ENCODE data around the gene TSC22D4. TPM values are rescaled to one million over a fixed set of nuclear protein-coding genes. Genes with fewer than 3 reads are reported as not detected.

The TSC22D4 gene
- total RNA-seq: 62.0 and 63.5 TPM in 2 replicates

DNA sequence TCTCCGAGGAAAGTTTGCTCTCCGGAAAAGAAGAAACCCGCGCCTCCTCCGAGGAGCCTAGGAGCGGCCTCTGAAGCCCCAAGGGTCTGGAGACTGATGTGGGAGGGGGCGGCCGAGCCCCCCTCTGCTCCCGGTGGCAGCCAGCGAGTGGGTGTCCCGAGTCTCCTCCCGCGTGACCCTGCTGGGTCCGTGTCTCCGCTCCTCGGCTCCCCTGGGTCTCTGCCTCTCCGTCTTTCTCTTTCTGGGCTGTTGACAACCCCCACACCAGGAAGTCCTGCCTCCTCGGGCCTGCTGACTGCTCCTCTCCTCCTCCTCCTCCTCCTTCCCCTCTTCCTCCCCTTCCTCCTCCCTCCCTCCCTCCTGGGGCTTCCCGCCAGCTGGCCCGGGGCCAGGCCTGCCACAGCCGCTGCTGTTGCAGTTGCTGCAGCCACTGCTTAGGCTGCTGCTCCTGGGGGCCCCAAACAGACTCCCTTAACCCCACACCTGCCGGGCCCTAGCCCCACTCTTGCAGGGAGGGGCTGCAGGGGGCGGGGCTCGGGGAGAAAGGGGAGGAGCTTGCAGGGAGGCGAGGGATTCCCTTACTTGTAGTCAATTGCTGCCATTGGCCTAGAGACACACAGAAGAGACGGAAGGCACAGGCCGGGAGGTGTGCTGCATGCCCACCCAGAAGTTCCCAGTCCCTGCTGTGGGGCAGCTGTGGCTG lies at the start of gene TSC22D4:
TSS of gene TSC22D4 (minus strand) at position 257 of the 703 bp plus-strand sequence. CDS start 1,176 bp downstream, outside the sequence.

DNA sequence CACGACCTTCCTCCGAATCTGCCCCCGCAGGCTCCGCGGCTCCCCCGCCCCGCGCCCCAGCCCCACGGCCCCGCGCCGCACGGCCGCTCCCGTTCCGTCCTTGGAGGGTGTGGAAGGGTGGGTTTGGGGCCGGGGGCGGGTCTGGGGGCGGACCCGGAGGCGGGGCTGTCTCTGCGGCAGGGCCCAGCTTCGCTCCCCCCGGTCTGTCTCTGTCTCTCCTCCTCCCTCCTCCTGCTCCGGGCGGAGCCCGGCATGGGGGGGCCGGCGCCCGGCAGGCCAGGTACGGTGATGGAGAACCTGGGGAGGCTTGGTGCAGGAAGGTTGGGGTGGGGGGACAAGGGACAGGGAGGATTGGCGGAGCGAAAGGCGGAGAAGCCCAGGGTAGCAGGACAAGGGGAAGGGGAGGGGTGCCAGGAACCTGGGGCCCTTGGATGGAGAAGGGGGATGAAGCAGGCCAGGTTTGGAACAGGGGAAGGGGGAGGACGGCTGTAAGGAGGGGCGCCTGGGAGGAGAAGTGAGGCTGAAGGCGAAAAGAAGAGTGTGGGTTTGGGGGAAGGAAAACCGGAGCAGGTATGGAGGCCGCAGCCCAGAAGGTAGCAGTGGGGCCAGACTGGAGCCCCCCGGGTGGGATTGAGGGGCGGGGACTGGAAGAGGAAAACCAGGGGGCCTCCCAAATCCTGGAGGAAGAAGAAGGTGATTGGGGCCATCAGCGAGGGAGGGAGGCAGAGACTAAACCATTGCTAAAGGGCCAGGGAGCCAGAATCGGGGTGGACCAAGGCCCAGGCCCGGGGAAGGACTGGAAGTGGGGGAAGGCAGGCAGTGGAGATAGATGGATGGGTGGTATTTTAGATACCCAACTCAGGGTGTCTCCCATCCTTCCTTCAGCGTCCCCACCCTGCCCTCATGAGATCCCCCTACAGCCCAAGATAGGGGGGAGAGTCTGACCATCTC lies 5.0 kb upstream of the TSC22D4 start, which contains the start of gene NYAP1:
TSS of gene NYAP1 (plus strand) at position 206 of the 951 bp plus-strand sequence. CDS start 1,385 bp downstream, outside the sequence.

DNA sequence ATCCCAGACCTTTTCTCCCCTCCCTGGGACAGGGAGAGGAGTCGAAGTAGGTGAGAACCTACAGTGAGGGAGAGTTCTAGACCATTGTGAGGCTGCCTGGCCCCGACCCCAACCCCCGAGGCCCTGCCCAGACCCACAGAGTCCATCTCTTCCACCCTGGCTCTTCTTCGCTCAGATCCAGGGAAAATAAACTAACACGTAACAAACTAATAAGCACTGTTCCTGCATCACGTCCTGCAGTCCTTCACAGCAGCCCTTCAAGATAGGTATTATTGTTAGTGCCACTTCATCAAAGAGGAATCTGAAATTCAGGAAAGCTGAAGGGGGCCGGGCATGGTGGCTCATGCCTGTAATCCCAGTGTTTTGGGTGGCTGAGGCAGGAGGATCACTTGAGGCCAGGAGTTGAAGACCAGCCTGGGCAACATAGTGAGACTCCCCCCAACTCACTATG lies 14.8 kb downstream of the TSC22D4 start, which contains the start of gene SPACDR:
TSS of gene SPACDR (minus strand) at position 51 of the 451 bp plus-strand sequence. CDS start 235 bp downstream, outside the sequence.

DNA sequence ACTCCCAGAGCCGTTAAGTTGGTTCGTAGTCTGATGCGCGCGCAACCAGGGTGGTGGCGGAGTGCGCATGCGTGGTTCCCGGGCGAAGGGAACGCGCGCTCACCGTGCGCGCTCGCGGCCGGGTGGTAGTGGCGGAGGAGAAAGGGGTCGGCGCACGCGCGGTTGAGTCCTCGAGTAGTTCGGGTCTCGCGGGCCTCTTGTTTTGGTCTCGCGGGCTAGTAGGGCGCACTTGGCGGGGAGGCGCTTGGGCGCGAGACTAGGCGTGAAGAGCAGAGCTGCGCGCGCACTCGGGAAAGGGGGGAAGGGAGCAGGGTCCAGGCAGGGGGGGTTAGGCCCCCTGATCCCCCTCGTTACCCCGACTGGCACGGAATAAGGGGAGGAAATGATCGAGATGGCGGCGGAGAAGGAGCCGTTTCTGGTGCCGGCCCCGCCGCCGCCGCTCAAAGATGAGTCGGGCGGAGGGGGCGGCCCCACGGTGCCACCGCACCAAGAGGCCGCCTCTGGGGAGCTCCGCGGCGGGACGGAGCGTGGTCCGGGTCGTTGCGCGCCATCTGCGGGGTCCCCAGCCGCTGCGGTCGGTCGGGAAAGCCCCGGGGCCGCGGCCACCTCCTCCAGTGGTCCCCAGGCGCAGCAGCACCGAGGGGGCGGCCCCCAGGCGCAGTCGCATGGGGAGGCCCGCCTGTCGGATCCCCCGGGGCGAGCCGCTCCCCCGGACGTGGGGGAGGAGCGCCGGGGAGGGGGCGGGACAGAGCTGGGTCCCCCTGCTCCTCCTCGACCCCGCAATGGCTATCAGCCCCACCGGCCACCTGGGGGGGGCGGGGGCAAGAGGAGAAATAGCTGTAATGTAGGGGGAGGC lies 49.1 kb downstream of the TSC22D4 start, which contains the start of gene MEPCE:
TSS of gene MEPCE (plus strand) at position 195 of the 856 bp plus-strand sequence. CDS start at position 383, 188 bp downstream.

DNA sequence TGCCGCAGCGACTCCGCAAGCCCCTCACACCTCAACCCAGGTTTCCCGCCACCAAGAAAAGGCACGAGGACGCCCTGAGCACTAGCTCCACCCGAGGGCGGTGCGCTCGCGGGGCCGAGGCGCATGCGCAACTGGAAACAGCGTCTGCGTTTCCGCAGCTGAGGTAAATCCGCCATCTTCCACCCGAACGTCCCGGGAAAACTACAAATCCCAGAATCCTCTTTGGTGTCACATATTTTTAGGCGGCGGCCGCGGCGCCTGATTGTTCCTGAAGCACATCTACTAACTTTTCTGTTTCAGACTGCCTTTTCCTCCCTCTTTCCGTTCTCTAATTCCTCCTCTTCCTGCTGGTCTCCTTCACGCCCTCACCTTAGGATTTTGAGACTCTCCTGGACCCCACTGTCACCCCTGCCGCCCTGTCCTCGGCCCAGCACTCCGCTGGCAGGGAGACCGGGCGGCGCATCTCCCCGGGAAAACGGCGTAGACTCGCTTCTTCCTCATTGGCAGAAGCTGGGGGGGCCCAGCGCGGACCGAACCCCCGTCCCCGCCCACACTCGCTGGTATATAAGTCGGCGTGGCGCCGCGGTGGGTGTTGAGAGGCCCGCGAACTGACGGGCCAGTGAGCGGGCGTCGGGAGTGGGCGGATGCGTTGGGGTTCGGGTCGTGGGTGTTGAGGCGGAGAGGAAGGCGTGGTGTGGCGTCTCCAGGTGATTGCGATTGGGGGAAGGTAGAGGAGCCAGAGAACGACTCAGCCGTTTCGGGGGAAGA lies 50.6 kb downstream of the TSC22D4 start, which contains the start of gene ZCWPW1:
TSS of gene ZCWPW1 (minus strand) at position 505 of the 768 bp plus-strand sequence. CDS start 8,054 bp downstream, outside the sequence.

Other genes starting within 250 kb of the TSC22D4 start
- gene SPDYE3, start 171.5 kb downstream of the TSC22D4 start, total RNA-seq: 0.05 TPM in 1 of 2 replicates, not detected in the other
- gene PILRB, start 121.1 kb downstream of the TSC22D4 start, total RNA-seq: 14.1 and 18.6 TPM in 2 replicates
- gene PILRA, start 105.7 kb downstream of the TSC22D4 start, total RNA-seq: not detected in 2 replicates
- 0.60 and 0.98 TPM in 2 replicates for gene ZCWPW1, start 50.5 kb downstream of the TSC22D4 start, total RNA-seq
- 38.4 and 42.4 TPM in 2 replicates for gene MEPCE, start 49.4 kb downstream of the TSC22D4 start, total RNA-seq
- 26.4 and 38.2 TPM in 2 replicates for gene PPP1R35, start 42.7 kb downstream of the TSC22D4 start, total RNA-seq
- 0.87 and 3.4 TPM in 2 replicates for gene SPACDR, start 15.0 kb downstream of the TSC22D4 start, total RNA-seq
- 2.1 and 2.9 TPM in 2 replicates for gene NYAP1, start 4.7 kb upstream of the TSC22D4 start, total RNA-seq
- gene AGFG2, start 60.0 kb upstream of the TSC22D4 start, total RNA-seq: 46.2 and 49.0 TPM in 2 replicates
- not detected in 2 replicates for gene SAP25, start 94.7 kb upstream of the TSC22D4 start, total RNA-seq
- gene LRCH4, start 106.9 kb upstream of the TSC22D4 start, total RNA-seq: 30.4 and 38.0 TPM in 2 replicates
- 1.00 TPM in 1 of 2 replicates, not detected in the other for gene FBXO24, start 107.1 kb upstream of the TSC22D4 start, total RNA-seq
- gene PCOLCE, start 123.1 kb upstream of the TSC22D4 start, total RNA-seq: 1.2 and 2.3 TPM in 2 replicates
- gene MOSPD3, start 133.3 kb upstream of the TSC22D4 start, total RNA-seq: 13.2 and 16.8 TPM in 2 replicates
- under 0.01 and 0.44 TPM in 2 replicates for gene TFR2, start 162.3 kb upstream of the TSC22D4 start, total RNA-seq
- not detected in 2 replicates for gene ACTL6B, start 177.2 kb upstream of the TSC22D4 start, total RNA-seq
- 266 and 289 TPM in 2 replicates for gene GNB2, start 194.5 kb upstream of the TSC22D4 start, total RNA-seq
- 12.0 and 14.1 TPM in 2 replicates for gene GIGYF1, start 215.0 kb upstream of the TSC22D4 start, total RNA-seq
- gene POP7, start 226.9 kb upstream of the TSC22D4 start, total RNA-seq: 50.1 and 59.9 TPM in 2 replicates
- not detected in 2 replicates for gene EPO, start 241.3 kb upstream of the TSC22D4 start, total RNA-seq

Data from mammary microvascular endothelial cell (primary cell).